ENCODE data around the gene AFF1.

The AFF1 gene

GRCh38 chr4:87122252-87122651 lies 187.4 kb downstream of the AFF1 start:
- H4K20me1 ChIP-seq (ENCODE audit: insufficient read depth, low read length): no peaks in the 10 kb centered on the region
- H3K27me3 ChIP-seq (replicated peaks; ENCODE audit: insufficient read depth, low read length): no peaks in the 10 kb centered on the region
- no peak overlapping the region for H2AFZ ChIP-seq (ENCODE audit: low read length)
- no peak overlapping the region for H3K4me2 ChIP-seq (ENCODE audit: low read depth, low read length)
- peaks cover 55% of the 10 kb centered on the region for H3K79me2 ChIP-seq (ENCODE audit: low read length)
- no peaks in the 10 kb centered on the region for H3K9me2 ChIP-seq (replicated peaks; ENCODE audit: insufficient read depth, low read length)
- H3K4me1 ChIP-seq (ENCODE audit: low read length): no peaks in the 10 kb centered on the region
- no peak overlapping the region for H3K9ac ChIP-seq (ENCODE audit: low read length)
- no peak overlapping the region for H3K4me3 ChIP-seq (ENCODE audit: low read length)
- TF ChIP-seq EZH2phosphoT487 (IDR thresholded peaks at IDR 0.05; ENCODE audit: low read length) (no peak), EZH2 (optimal IDR thresholded peaks at IDR 0.05; ENCODE audit: low read depth, low read length) (no peak)
- TF ChIP-seq, protein P1, sequence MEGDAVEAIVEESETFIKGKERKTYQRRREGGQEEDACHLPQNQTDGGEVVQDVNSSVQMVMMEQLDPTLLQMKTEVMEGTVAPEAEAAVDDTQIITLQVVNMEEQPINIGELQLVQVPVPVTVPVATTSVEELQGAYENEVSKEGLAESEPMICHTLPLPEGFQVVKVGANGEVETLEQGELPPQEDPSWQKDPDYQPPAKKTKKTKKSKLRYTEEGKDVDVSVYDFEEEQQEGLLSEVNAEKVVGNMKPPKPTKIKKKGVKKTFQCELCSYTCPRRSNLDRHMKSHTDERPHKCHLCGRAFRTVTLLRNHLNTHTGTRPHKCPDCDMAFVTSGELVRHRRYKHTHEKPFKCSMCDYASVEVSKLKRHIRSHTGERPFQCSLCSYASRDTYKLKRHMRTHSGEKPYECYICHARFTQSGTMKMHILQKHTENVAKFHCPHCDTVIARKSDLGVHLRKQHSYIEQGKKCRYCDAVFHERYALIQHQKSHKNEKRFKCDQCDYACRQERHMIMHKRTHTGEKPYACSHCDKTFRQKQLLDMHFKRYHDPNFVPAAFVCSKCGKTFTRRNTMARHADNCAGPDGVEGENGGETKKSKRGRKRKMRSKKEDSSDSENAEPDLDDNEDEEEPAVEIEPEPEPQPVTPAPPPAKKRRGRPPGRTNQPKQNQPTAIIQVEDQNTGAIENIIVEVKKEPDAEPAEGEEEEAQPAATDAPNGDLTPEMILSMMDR (IDR thresholded peaks at IDR 0.05; ENCODE audit: low read length): no peak
- H3K27ac ChIP-seq (ENCODE audit: low read length): no peak overlapping the region
- H3K36me3 ChIP-seq (replicated peaks; ENCODE audit: insufficient read depth, low read length): peaks cover 13% of the 10 kb centered on the region
- H3K9me3 ChIP-seq (replicated peaks; ENCODE audit: insufficient read depth, low read length): no peaks in the 10 kb centered on the region
- DNase-seq: no peak
- no peaks in the 10 kb centered on the region for H3F3A ChIP-seq (ENCODE audit: insufficient read depth, low read length)

DNA sequence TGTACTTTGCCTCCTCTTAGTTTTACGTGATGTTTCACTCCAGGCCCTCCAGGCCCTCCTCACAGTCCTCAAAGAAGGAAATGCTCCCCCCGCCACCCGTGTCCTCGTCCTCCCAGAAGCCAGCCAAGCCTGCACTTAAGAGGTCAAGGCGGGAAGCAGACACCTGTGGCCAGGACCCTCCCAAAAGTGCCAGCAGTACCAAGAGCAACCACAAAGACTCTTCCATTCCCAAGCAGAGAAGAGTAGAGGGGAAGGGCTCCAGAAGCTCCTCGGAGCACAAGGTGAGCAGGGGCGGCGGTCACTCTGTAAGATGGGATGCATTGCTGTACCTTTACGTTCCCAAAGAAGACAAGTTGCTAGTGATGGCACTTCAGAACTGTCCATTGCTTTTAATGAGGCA lies 191.2 kb downstream of the AFF1 start:
- Histone ChIP-seq H3K4me1 (ENCODE audit: low read length) (no peaks in the 10 kb centered on the region), H3K27ac (ENCODE audit: low read length) (no peak overlapping the region), H3F3A (ENCODE audit: insufficient read depth, low read length) (no peaks in the 10 kb centered on the region), H2AFZ (ENCODE audit: low read length) (no peak overlapping the region), H3K27me3 (replicated peaks; ENCODE audit: insufficient read depth, low read length) (no peaks in the 10 kb centered on the region), H3K4me2 (ENCODE audit: low read depth, low read length) (no peak overlapping the region), H3K4me3 (ENCODE audit: low read length) (no peak overlapping the region), H3K9me2 (replicated peaks; ENCODE audit: insufficient read depth, low read length) (no peaks in the 10 kb centered on the region), H3K36me3 (replicated peaks; ENCODE audit: insufficient read depth, low read length) (peaks cover 21% of the 10 kb centered on the region), H3K9me3 (replicated peaks; ENCODE audit: insufficient read depth, low read length) (no peaks in the 10 kb centered on the region), H3K9ac (ENCODE audit: low read length) (no peak overlapping the region), H4K20me1 (ENCODE audit: insufficient read depth, low read length) (no peaks in the 10 kb centered on the region), H3K79me2 (ENCODE audit: low read length) (peaks cover 29% of the 10 kb centered on the region)
- no peak for DNase-seq
- TF ChIP-seq EZH2 (optimal IDR thresholded peaks at IDR 0.05; ENCODE audit: low read depth, low read length) (no peak), EZH2phosphoT487 (IDR thresholded peaks at IDR 0.05; ENCODE audit: low read length) (no peak)
- TF ChIP-seq, protein P1 (IDR thresholded peaks at IDR 0.05; ENCODE audit: low read length): no peak

DNA sequence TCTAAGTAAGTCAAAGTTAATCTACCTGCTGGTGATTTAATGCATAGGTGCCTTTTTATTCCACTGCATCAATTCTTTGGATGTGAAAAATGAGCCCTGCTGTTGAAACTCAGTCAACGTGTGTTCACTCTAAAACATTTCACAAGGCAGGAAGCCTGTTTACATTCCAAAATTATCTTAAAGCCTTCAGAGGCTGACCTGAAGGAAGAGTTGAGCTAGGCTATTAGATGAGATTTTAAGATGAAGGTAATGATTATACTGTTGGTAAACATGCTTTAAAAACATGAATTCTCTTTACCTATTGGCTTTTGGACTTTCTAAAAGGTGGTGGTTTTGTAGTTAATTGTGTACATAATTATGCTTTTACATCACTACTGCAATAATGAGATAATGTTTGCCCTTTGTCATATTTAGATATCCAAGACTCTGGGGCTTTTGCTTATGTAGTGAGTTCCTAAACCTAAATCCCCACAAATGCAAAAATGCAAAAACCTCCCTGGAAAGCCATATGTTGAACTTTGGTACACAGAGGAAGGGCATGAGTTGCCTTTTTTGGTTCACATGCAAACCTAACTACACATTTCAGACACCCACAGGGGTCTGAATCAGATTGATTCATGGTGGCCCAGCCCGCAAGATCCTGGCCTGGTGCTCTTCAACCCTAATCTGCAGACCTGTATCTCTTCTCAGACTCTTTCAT lies 193.3 kb downstream of the AFF1 start:
- Histone ChIP-seq H3K9ac (ENCODE audit: low read length) (no peak overlapping the region), H3K9me3 (replicated peaks; ENCODE audit: insufficient read depth, low read length) (no peaks in the 10 kb centered on the region), H3K27ac (ENCODE audit: low read length) (no peak overlapping the region), H3K4me3 (ENCODE audit: low read length) (no peak overlapping the region), H3F3A (ENCODE audit: insufficient read depth, low read length) (no peaks in the 10 kb centered on the region), H3K4me1 (ENCODE audit: low read length) (no peaks in the 10 kb centered on the region), H4K20me1 (ENCODE audit: insufficient read depth, low read length) (no peaks in the 10 kb centered on the region), H3K27me3 (replicated peaks; ENCODE audit: insufficient read depth, low read length) (no peaks in the 10 kb centered on the region), H2AFZ (ENCODE audit: low read length) (no peak overlapping the region), H3K79me2 (ENCODE audit: low read length) (0 out of 2 replicates have a peak, but pooled peaks cover 14% of the 10 kb centered on the region), H3K9me2 (replicated peaks; ENCODE audit: insufficient read depth, low read length) (no peaks in the 10 kb centered on the region), H3K36me3 (replicated peaks; ENCODE audit: insufficient read depth, low read length) (peaks cover 25% of the 10 kb centered on the region), H3K4me2 (ENCODE audit: low read depth, low read length) (no peak overlapping the region)
- DNase-seq: no peak
- no peak for TF ChIP-seq EZH2 (optimal IDR thresholded peaks at IDR 0.05; ENCODE audit: low read depth, low read length)
- TF ChIP-seq, protein P1 (IDR thresholded peaks at IDR 0.05; ENCODE audit: low read length): no peak
- TF ChIP-seq EZH2phosphoT487 (IDR thresholded peaks at IDR 0.05; ENCODE audit: low read length): no peak
